ENCODE results near the gene SLC7A10.

DNA sequence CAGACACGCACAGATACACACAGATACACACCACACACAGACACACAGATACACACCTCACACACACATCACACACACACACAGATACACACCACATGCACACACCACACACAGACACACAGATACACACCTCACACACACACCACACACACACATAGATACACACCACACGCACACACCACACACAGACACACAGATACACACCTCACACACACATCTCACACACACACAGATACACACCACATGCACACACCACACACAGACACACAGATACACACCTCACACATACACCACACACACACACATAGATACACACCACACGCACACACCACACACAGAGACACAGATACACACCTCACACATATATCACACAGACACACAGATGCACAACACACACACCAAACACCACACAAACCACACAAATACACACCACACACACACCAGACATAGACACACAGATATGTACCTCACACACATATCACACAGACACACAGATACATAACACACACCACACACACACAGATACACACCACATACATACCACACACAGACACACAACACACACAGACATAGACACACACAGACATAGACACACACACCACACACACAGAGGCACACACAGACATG, 24.2 kb upstream of the SLC7A10 start:
- TF ChIP-seq, protein P1, sequence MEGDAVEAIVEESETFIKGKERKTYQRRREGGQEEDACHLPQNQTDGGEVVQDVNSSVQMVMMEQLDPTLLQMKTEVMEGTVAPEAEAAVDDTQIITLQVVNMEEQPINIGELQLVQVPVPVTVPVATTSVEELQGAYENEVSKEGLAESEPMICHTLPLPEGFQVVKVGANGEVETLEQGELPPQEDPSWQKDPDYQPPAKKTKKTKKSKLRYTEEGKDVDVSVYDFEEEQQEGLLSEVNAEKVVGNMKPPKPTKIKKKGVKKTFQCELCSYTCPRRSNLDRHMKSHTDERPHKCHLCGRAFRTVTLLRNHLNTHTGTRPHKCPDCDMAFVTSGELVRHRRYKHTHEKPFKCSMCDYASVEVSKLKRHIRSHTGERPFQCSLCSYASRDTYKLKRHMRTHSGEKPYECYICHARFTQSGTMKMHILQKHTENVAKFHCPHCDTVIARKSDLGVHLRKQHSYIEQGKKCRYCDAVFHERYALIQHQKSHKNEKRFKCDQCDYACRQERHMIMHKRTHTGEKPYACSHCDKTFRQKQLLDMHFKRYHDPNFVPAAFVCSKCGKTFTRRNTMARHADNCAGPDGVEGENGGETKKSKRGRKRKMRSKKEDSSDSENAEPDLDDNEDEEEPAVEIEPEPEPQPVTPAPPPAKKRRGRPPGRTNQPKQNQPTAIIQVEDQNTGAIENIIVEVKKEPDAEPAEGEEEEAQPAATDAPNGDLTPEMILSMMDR (IDR thresholded peaks at IDR 0.05): no peak
- TF ChIP-seq POLR2AphosphoS5 (IDR thresholded peaks at IDR 0.05; ENCODE audit: insufficient read depth in 1 of 2, low read depth in 1 of 2) (no peak), POLR2A (IDR thresholded peaks at IDR 0.05) (no peak)

Data from vagina (tissue), 2 donors.